ENCODE measurements around the gene PTPRT.

Gene PTPRT

DNA sequence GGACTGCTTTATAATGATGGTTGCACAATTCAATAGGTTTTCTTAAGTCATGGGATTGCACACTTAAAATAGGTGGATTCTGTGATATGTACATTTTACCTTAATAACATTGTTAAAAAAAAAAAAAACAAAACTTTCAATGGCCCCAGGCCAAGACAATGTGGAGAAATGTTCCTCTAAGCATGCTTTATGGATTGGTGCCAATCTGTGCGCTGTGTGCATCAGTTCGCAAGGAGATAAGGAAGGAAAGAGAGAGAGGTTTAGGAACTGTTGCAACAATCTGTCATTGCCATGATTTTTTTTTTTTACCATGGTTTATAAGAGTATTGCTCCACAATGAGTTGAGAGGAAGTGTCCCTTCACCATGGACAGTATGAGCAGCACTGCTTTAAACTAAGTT, 399.6 kb downstream of the PTPRT start:
- H3K4me3 ChIP-seq (ENCODE audit: low read depth, low read length) = no peak overlapping the region
- no peak for DNase-seq (ENCODE audit: low read depth)
- TF ChIP-seq CTCF (IDR thresholded peaks at IDR 0.05; ENCODE audit: low read depth, low read length) = no peak
- no peak for TF ChIP-seq MYC (IDR thresholded peaks at IDR 0.05; ENCODE audit: low read depth, low read length)
- no peak for TF ChIP-seq POLR2A (IDR thresholded peaks at IDR 0.05; ENCODE audit: extremely low read depth, insufficient read length)

GRCh38 chr20:42788707-42789106, 401.0 kb downstream of the PTPRT start:
- DNase-seq (ENCODE audit: low read depth) = no peak
- no peak for TF ChIP-seq CTCF (IDR thresholded peaks at IDR 0.05; ENCODE audit: low read depth, low read length)
- TF ChIP-seq MYC (IDR thresholded peaks at IDR 0.05; ENCODE audit: low read depth, low read length) = no peak
- no peak for TF ChIP-seq MAX (IDR thresholded peaks at IDR 0.05; ENCODE audit: low read depth, low read length)
- TF ChIP-seq POLR2A (IDR thresholded peaks at IDR 0.05; ENCODE audit: extremely low read depth, insufficient read length) = no peak
- no peak overlapping the region for H3K4me3 ChIP-seq (ENCODE audit: low read depth, low read length)

DNA sequence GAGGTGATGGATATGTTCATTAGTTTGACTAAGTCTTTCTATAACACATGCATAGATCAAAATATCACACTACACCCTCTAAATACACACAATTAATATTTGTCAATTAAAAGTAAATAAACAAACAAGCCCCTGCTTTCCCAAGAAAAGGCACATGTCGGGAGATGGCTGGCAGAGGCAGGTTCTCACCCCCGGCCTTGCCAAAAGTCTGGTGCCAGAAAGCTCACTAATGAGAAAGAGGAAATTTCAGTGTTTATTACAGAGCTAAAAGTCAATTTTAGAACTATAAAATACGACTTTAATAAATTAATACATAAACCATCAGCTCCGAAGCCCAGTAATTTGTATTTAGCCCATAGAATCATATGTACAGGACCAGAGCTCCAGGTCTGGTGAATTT, 404.7 kb downstream of the PTPRT start:
- TF ChIP-seq POLR2A (IDR thresholded peaks at IDR 0.05; ENCODE audit: extremely low read depth, insufficient read length) (no peak), CTCF (IDR thresholded peaks at IDR 0.05; ENCODE audit: low read depth, low read length) (no peak), MYC (IDR thresholded peaks at IDR 0.05; ENCODE audit: low read depth, low read length) (no peak), MAX (IDR thresholded peaks at IDR 0.05; ENCODE audit: low read depth, low read length) (no peak)
- no peak for DNase-seq (ENCODE audit: low read depth)

GRCh38 chr20:42779216-42779615, 410.5 kb downstream of the PTPRT start:
- DNase-seq (ENCODE audit: low read depth) = no peak
- TF ChIP-seq POLR2A (IDR thresholded peaks at IDR 0.05; ENCODE audit: extremely low read depth, insufficient read length) (no peak), CTCF (IDR thresholded peaks at IDR 0.05; ENCODE audit: low read depth, low read length) (no peak), MYC (IDR thresholded peaks at IDR 0.05; ENCODE audit: low read depth, low read length) (no peak), MAX (IDR thresholded peaks at IDR 0.05; ENCODE audit: low read depth, low read length) (no peak)
- no peak overlapping the region for H3K4me3 ChIP-seq (ENCODE audit: low read depth, low read length)

More for the DNA sequence above, 404.7 kb downstream of the PTPRT start:
- H3K4me3 ChIP-seq (ENCODE audit: low read depth, low read length) = no peak overlapping the region

DNA sequence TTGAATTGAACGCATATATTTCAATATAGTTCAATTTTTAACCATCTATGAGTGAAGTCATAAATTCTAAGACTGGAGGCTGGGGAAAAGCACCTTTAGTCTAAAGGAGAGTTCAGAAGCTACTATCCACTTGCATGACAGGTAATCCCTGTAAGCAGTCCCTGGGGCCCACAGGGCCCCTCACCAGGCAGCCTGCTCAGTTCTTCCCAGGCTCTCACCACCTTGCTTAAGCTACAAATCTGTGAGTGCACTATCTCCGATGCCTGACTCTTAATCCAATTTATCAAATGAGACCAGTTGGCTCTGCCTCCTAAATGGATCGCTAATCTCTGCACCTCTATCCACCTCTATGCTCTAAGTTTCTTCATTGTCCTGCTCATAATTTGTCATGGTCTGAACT, 413.8 kb downstream of the PTPRT start:
- no peak for DNase-seq (ENCODE audit: low read depth)
- H3K4me3 ChIP-seq (ENCODE audit: low read depth, low read length) = no peak overlapping the region

More for the DNA sequence above, 413.8 kb downstream of the PTPRT start:
- TF ChIP-seq MYC (IDR thresholded peaks at IDR 0.05; ENCODE audit: low read depth, low read length) = no peak
- no peak for TF ChIP-seq CTCF (IDR thresholded peaks at IDR 0.05; ENCODE audit: low read depth, low read length)

Measured in NB4 (cell line).